OCI-LY1 (cell line): ENCODE data around the gene EYA3.

ENCODE experiments used
- H2AFZ ChIP-seq: fragments of 200-600 bp; sonication (generic), shearing (Covaris generic); 2 replicates; pipeline ENCODE4 v1.6.0; 2014; ENCODE audit warnings: antibody characterized with exemption, mild to moderate bottlenecking, low read length
- H3F3A ChIP-seq: fragments of 200-600 bp; sonication (generic), shearing (Covaris generic); 2 replicates; pipeline ENCODE4 v1.6.0; 2014; ENCODE audit warnings: mild to moderate bottlenecking, antibody characterized with exemption, low read length, moderate library complexity; ENCODE audit not compliant: insufficient read depth
- H3K27ac ChIP-seq: fragments of 200-600 bp; sonication (generic); 2 replicates; pipeline ENCODE4 v1.5.1; 2014; ENCODE audit warnings: low read length, mixed run types, mild to moderate bottlenecking, low read depth; ENCODE audit not compliant: poor library complexity, severe bottlenecking
- H3K27me3 ChIP-seq: fragments of 200-600 bp; sonication (generic); 2 replicates; pipeline ENCODE4 v1.6.0; 2014; ENCODE audit warnings: antibody characterized with exemption, mild to moderate bottlenecking, low read length, moderate library complexity; ENCODE audit not compliant: insufficient read depth
- H3K36me3 ChIP-seq: fragments of 200-600 bp; sonication (generic); 2 replicates; pipeline ENCODE4 v1.6.1; 2014; ENCODE audit warnings: mild to moderate bottlenecking, antibody characterized with exemption, low read length, moderate library complexity, mixed read lengths; ENCODE audit not compliant: insufficient read depth
- H3K4me1 ChIP-seq: fragments of 200-600 bp; sonication (generic); 2 replicates; pipeline ENCODE4 v1.5.1; 2014; ENCODE audit warnings: mild to moderate bottlenecking, low read length, moderate library complexity; ENCODE audit not compliant: insufficient read depth, severe bottlenecking
- H3K4me2 ChIP-seq: fragments of 200-600 bp; sonication (generic), shearing (Covaris generic); 2 replicates; pipeline ENCODE4 v1.6.1; 2014; ENCODE audit warnings: low read length
- H3K4me3 ChIP-seq: fragments of 200-600 bp; sonication (generic); 2 replicates; pipeline ENCODE4 v1.5.1; 2014; ENCODE audit warnings: low read length, low read depth, mild to moderate bottlenecking, mixed read lengths; ENCODE audit not compliant: poor library complexity, severe bottlenecking
- H3K79me2 ChIP-seq: fragments of 200-600 bp; shearing (Covaris generic); 2 replicates; pipeline ENCODE4 v1.6.1; 2016; ENCODE audit warnings: mixed run types, low read length, mixed read lengths; ENCODE audit not compliant: insufficient read depth
- H3K9ac ChIP-seq: fragments of 200-600 bp; sonication (generic), shearing (Covaris generic); 2 replicates; pipeline ENCODE4 v1.6.1; 2014; ENCODE audit warnings: mild to moderate bottlenecking, low read length, mixed read lengths
- H3K9me2 ChIP-seq: fragments of 200-600 bp; sonication (generic), shearing (Covaris generic); 2 replicates; pipeline ENCODE4 v1.6.1; 2014; ENCODE audit warnings: low read depth, mild to moderate bottlenecking, low read length, mixed read lengths
- H3K9me3 ChIP-seq: fragments of 200-600 bp; shearing (Covaris generic); 2 replicates; pipeline ENCODE4 v1.6.1; 2014; ENCODE audit warnings: low read length, mixed read lengths
- H4K20me1 ChIP-seq: fragments of 200-600 bp; sonication (generic), shearing (Covaris generic); 2 replicates; pipeline ENCODE4 v1.6.0; 2016; ENCODE audit warnings: mild to moderate bottlenecking, low read length; ENCODE audit not compliant: insufficient read depth
- EZH2 ChIP-seq: fragments of 200-600 bp; sonication (generic), shearing (Covaris generic); IDR thresholded peaks from 2 replicates; pipeline ENCODE4 v1.8.0; 2017; ENCODE audit warnings: borderline replicate concordance, mixed run types, mild to moderate bottlenecking, antibody characterized with exemption, low read length, moderate library complexity, mixed read lengths
- TF ChIP-seq, protein P1 (sequence below): fragments of 200-600 bp; sonication (generic), shearing (Covaris generic); IDR thresholded peaks from 2 replicates; pipeline ENCODE4 v1.5.1; 2017; ENCODE audit warnings: mild to moderate bottlenecking, antibody characterized with exemption, low read length, moderate library complexity, mixed read lengths

The EYA3 gene

DNA sequence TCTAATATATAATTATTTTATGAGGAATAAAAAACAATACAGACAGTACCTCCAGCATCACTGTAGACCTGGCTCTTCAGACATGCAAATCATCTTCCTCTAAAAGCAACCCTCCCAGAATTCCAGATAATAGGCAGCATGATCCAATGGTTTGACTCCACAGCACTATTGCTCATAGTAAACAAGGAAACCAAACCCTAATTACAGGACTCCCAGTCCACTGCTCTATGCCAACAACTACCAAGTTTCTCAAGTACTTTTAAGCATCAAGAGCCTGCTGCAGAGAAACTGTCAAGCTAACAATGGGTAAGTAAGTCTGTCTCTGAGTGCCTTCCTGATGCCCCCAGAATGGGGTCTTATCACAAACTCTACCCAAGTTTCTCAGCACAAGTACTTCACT is 57.2 kb downstream of the EYA3 start:
- Histone ChIP-seq H4K20me1 (no peaks in the 10 kb centered on the region), H3K36me3 (peaks cover 27% of the 10 kb centered on the region), H3K9me2 (no peaks in the 10 kb centered on the region), H3F3A (no peaks in the 10 kb centered on the region; the same call in 1 of the 2 replicates), H3K4me2 (no peak overlapping the region), H3K4me1 (peaks cover 11% of the 10 kb centered on the region), H3K9ac (no peak overlapping the region), H2AFZ (no peak overlapping the region), H3K9me3 (no peaks in the 10 kb centered on the region), H3K27ac (no peak overlapping the region), H3K79me2 (no peaks in the 10 kb centered on the region), H3K27me3 (no peaks in the 10 kb centered on the region), H3K4me3 (no peak overlapping the region)
- TF ChIP-seq, protein P1, sequence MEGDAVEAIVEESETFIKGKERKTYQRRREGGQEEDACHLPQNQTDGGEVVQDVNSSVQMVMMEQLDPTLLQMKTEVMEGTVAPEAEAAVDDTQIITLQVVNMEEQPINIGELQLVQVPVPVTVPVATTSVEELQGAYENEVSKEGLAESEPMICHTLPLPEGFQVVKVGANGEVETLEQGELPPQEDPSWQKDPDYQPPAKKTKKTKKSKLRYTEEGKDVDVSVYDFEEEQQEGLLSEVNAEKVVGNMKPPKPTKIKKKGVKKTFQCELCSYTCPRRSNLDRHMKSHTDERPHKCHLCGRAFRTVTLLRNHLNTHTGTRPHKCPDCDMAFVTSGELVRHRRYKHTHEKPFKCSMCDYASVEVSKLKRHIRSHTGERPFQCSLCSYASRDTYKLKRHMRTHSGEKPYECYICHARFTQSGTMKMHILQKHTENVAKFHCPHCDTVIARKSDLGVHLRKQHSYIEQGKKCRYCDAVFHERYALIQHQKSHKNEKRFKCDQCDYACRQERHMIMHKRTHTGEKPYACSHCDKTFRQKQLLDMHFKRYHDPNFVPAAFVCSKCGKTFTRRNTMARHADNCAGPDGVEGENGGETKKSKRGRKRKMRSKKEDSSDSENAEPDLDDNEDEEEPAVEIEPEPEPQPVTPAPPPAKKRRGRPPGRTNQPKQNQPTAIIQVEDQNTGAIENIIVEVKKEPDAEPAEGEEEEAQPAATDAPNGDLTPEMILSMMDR: no peak
- TF ChIP-seq EZH2: no peak

DNA sequence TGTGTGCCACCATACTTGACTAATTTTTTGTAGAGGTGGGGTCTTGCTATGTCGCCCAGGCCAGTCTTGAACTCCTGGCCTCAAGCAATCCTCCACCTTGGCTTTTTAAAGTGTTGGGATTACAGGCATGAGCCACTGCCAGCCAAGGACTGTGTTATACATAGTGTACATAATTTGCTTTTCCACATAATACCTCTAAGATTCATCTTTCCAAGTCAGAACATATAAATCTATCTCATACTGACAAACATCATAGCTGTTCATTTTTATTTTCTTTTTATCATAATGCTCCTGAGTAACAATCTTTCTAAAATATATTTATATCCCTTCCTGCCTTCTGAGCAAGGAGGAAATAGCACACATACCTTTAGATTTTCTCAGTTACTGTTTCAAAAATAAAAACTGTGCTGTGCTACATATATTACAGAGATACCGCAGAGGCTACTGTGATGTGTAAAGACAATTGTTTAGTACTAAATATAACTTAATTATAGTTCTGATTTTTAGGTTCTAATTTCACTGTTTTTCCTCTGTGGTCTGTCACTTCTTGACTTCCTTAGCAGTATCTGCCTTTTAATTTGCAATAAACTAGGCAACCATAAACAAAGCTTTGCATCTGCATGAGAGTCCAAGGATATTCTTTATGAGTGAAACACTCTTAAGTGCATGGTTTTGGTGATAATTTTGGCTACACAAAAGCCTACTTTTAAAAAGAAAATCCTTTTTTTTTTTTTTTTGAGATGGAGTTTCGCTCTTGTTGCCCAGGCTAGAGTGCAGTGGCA is 59.3 kb downstream of the EYA3 start:
- H3K9ac ChIP-seq: no peak overlapping the region
- no peaks in the 10 kb centered on the region for H3K4me1 ChIP-seq
- no peaks in the 10 kb centered on the region for H3K9me2 ChIP-seq
- H3K79me2 ChIP-seq: no peaks in the 10 kb centered on the region
- no peak overlapping the region for H3K27ac ChIP-seq
- H3K27me3 ChIP-seq: no peaks in the 10 kb centered on the region
- H3K36me3 ChIP-seq: peaks cover 27% of the 10 kb centered on the region
- no peak overlapping the region for H2AFZ ChIP-seq
- H3K9me3 ChIP-seq: no peaks in the 10 kb centered on the region
- H4K20me1 ChIP-seq: no peaks in the 10 kb centered on the region
- no peak overlapping the region for H3K4me3 ChIP-seq
- H3F3A ChIP-seq: no peaks in the 10 kb centered on the region; the same call in 1 of the 2 replicates
- H3K4me2 ChIP-seq: no peak overlapping the region
- TF ChIP-seq, protein P1: no peak
- no peak for TF ChIP-seq EZH2

DNA sequence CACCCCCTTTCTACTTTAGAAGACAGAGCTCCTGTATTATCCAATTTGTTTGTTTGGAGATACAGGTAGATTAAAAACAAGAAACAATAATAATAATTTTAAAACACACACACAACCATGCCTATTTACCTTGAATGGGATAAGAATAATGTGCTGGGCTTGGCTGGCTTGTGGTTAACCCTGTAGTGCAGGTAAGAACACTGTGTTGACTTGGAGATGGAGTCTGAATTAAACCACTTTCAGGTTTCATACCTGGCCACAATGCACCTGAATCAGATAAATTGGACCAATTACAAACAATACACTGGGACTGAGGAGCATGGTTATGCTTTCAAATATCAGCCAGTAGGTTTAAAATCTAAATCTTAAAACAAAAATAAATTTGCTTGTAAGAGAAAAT is 60.8 kb downstream of the EYA3 start:
- Histone ChIP-seq H3K9me2 (no peaks in the 10 kb centered on the region), H3K9me3 (no peaks in the 10 kb centered on the region), H3K4me1 (no peaks in the 10 kb centered on the region), H4K20me1 (no peaks in the 10 kb centered on the region), H3K4me2 (no peak overlapping the region), H3K36me3 (peaks cover 29% of the 10 kb centered on the region), H3K27me3 (no peaks in the 10 kb centered on the region), H3K4me3 (no peak overlapping the region), H3K27ac (no peak overlapping the region), H3K9ac (no peak overlapping the region), H3F3A (no peaks in the 10 kb centered on the region; the same call in 1 of the 2 replicates), H3K79me2 (no peaks in the 10 kb centered on the region), H2AFZ (no peak overlapping the region)
- TF ChIP-seq, protein P1: no peak
